Measurements from ENCODE around the gene TNS2.
A peak's percentile ranks its signal among the peaks of the same experiment; 100 is the strongest.

TNS2 gene

GRCh38 chr12:53065975-53066931, 16.4 kb downstream of the TNS2 start:
- no peak for FAIRE-seq
- DNase-seq (ENCODE audit: insufficient read length, low spot score): peak; percentile 88
- TF ChIP-seq POLR2A (IDR thresholded peaks at IDR 0.05; ENCODE audit: low read depth, low read length): no peak

GRCh38 chr12:53067074-53067992, 17.5 kb downstream of the TNS2 start:
- FAIRE-seq: no peak
- no peak for TF ChIP-seq POLR2A (IDR thresholded peaks at IDR 0.05; ENCODE audit: low read depth, low read length)
- DNase-seq (ENCODE audit: insufficient read length, low spot score): no peak

GRCh38 chr12:53067993-53068770, 18.3 kb downstream of the TNS2 start:
- FAIRE-seq (no peak), DNase-seq (ENCODE audit: insufficient read length, low spot score) (no peak)
- no peak for TF ChIP-seq POLR2A (IDR thresholded peaks at IDR 0.05; ENCODE audit: low read depth, low read length)

- TF ChIP-seq POLR2A (IDR thresholded peaks at IDR 0.05; ENCODE audit: low read depth, low read length): no peak
- FAIRE-seq (no peak), DNase-seq (ENCODE audit: insufficient read length, low spot score) (no peak)
These were observed 19.1 kb downstream of the TNS2 start for GRCh38 chr12:53068811-53069585.

- no peak for TF ChIP-seq POLR2A (IDR thresholded peaks at IDR 0.05; ENCODE audit: low read depth, low read length)
- DNase-seq (ENCODE audit: insufficient read length, low spot score): no peak
- no peak for FAIRE-seq
These were observed 20.0 kb downstream of the TNS2 start for GRCh38 chr12:53069621-53070410.

GRCh38 chr12:53070877-53071492, 21.1 kb downstream of the TNS2 start:
- FAIRE-seq (no peak), DNase-seq (ENCODE audit: insufficient read length, low spot score) (no peak)
- TF ChIP-seq POLR2A (IDR thresholded peaks at IDR 0.05; ENCODE audit: low read depth, low read length): no peak

GRCh38 chr12:53071591-53072551, 22.0 kb downstream of the TNS2 start:
- no peak for TF ChIP-seq POLR2A (IDR thresholded peaks at IDR 0.05; ENCODE audit: low read depth, low read length)
- no peak for FAIRE-seq
- DNase-seq (ENCODE audit: insufficient read length, low spot score): no peak

GRCh38 chr12:53073881-53074280, 24.0 kb downstream of the TNS2 start:
- TF ChIP-seq POLR2A (IDR thresholded peaks at IDR 0.05; ENCODE audit: low read depth, low read length): no peak
- DNase-seq (ENCODE audit: insufficient read length, low spot score) (no peak), FAIRE-seq (no peak)

- DNase-seq (ENCODE audit: insufficient read length, low spot score) (no peak), FAIRE-seq (no peak)
- TF ChIP-seq POLR2A (IDR thresholded peaks at IDR 0.05; ENCODE audit: low read depth, low read length): no peak
These were observed 24.6 kb downstream of the TNS2 start for GRCh38 chr12:53074283-53074998.

GRCh38 chr12:53074999-53075370, 25.1 kb downstream of the TNS2 start:
- TF ChIP-seq POLR2A (IDR thresholded peaks at IDR 0.05; ENCODE audit: low read depth, low read length): no peak
- DNase-seq (ENCODE audit: insufficient read length, low spot score): no peak
- FAIRE-seq: no peak
